Measurements from ENCODE around the gene CCNO.

Gene CCNO

DNA sequence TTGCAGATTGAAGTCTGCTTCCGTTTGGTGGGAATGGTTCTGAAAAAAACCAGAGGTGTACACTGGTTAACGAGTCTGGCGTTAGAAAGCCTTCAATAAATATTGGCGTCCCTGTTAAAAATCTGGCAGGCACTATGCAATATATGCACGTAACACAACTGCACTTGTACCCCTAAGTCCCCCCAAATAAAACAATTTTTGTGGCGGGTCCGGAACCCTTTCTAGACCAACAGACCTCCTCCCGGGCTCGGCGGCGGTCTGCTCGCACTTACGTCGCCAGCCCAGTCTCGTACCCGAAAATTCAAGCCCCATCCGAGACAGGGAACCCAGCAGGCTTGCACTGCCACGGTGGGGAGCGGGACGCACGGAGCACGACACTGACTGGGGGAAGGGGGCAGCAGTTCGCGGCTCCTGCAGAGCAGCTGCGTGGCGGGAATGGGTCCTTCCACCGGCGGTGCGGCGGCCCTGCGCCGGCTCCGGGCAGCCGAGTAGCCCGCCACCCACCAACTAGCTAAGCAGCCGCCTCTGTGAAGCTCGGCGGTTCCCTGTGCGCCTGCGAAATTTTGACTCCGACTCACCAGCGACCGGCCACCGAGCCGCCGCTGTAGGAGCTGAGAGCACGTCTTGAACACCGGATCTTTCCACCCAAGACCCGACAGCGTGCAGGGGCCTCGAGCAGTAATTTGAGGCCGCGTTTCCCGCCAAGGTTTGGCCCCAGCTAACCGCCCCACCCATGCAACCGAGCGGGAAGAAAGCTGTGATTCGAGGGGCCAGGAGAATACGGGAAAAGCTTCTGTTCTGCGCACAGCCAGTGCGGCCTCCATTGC, 10.2 kb downstream of the CCNO start:
- no peak for FAIRE-seq

DNA sequence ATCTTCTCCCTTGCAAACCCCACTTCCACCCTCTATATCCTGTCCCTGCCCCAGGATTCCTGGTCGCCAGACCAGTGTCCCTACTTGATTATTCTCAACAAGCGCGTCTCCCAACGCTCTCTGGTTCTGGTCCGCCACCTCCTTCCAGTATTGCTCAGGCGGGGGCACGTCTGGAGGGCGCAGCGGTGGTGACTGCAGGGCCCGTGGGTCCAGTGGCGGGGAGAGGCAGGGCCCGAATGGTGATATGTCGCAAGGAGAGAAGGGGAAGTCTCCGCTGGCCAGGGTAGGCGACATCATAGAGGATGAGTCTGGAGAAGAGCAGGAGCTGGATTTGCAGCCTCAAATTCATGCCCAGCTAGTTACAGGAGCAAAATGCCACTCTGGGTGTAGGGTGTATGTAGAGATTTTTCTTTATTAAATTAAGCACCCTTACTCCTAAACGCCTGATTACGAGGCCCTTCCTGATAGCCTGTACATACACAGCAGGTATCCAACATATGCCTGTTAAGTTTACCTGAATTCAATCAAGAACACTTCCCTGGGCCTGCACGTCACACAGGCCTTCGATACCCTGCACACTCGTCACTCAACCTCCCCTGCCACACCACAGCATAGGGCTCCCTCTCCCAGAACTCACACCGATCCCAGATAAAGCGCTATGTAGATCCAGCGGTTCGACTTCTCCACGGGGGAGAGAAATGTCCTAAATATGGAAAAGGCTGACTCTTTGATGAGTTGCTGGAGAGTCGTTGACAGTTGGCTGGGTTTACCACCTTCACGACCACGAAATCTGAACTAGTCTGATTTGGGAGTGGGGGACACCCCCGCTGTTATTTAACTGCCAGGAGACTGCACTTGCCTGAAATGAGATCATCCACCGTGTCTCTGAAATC, 11.1 kb downstream of the CCNO start:
- FAIRE-seq, result no peak

DNA sequence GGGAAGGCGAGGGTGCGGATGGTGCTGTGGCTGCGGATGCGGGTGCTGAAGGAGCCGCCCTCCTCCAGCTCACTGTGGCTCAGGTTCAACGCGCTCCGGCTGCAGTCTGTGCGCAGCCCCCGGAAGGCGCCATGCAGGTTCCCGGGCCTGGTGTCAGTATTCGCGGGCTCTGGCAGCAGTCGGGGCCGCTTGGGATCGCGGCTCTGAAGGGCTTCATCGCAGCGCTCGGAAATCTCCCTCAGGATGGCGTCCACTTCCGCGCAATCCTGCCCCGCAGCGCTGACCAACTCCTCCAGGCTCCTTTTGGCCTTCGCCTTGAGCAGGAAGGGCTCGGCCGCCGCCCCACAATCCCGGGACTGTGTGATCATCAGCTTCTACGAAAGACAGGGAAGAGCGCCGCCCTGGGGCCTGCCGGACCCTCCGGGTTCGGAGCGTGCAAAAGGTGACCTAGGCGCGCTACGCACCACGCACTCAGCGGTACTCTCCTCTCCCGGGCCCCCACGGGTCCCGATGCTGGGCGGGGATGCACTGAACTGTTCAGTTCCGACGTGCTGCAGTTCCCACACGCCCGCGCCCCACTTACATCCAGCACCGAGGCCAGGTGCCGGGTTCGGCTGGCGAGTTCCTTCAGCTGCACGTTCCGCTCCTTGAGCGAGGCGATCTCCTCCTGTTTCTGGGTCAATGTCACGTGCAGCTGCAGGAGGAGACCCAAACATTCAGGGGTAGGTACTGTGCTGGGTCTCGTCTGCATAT, 12.8 kb downstream of the CCNO start:
- no peak for FAIRE-seq

DNA sequence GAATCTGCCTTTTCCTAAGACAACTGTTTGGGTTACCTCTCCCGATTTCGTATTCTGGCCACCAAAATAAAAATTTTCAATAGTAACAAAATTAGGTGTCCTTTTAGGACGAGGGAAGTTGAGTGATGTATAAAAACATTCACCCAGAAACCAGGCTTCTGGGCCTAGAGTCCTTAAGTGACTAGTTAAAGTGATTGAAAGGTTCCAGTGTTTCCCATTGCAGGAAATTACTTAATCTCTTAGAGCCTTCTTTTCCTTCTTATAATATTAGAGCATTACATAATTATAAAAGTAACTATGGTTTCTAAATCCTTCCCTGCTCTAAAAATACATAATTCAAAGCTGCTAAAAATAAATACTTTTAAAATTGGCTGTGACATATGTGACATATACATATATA, 13.6 kb downstream of the CCNO start:
- no peak for FAIRE-seq

DNA sequence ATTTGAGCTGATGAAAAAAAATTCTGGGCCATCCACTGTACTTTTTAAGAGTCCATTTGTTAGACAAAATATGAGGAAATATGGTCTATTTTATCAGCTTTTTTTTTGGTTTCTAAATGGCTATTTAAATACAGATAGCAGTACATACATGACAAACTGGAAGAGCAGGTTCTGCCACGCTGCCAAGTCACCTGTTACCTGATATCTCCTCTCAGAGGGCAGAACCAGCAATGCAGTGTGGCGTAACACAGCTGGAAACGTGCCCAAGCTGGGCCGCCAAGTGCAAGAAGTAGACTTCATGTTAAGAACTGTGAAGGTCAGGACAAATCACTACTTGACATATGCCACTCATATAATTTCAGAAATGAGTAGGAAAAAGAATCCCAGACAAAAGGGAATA, 14.4 kb downstream of the CCNO start:
- no peak for FAIRE-seq

DNA sequence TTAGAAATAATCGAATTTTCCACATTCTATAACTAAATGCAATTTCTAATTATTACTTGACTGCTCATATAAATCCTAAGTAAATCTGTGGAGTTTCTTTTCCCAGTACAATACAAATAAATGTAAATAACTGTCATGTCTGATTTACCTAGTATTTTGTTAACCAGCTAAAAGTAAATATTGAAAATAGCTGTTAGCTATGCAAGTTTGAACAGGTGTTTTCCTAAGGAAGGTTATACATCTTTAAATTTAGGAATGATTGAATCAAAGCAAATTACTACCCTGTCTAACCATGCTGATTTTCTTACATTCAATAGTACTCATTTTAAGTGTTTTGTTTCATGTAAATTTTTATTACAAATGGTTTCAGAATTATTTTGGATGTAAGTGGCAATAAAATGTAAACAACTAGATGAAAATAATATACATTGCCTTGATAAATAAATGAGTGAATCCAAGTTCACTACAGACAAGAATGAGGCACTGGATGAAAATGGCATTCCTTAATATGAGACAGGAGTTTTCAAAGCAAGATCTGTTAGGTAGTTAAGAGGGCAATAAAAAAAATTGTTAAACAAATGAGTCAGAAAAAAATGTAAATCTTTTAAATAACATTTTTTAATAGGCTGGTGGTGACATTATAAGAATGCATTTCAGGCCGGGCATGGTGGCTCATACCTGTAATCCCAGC, 22.1 kb downstream of the CCNO start:
- no peak for FAIRE-seq

DNA sequence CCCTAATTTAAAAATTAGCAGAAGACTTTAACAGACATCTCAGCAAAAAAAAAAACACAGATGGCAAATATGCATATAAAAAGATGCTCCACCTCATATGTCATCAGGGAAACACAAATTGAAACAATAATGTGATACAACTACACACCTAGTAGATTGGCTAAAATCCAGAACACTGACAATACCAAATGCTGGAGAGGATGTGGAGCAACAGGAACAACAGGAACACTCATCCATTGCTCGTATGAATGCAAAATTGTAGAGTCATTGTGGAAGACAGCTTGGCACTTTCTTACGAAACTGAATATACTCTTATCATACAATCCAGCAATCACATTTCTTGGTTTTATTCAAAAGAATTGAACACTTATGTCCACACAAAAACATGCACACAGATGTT, 28.4 kb downstream of the CCNO start:
- no peak for FAIRE-seq

DNA sequence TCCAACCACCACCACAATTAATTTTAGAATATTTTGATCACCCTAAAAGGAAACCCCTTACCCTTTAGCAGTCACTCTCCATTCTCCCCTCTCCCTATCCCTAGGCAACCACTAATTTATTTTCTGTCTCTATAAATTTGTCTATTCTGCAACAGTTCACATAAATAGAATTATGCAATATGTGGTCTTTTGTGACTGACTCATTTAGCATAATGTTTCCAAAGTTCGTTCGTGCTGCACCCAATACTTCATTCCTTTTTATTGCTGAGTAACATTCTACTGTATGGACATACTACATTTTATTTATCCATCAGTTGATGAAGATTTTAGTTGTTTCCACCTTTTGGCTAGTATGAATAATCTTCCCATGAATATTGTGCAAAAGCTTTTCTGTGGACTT, 42.2 kb downstream of the CCNO start:
- no peak for FAIRE-seq

DNA sequence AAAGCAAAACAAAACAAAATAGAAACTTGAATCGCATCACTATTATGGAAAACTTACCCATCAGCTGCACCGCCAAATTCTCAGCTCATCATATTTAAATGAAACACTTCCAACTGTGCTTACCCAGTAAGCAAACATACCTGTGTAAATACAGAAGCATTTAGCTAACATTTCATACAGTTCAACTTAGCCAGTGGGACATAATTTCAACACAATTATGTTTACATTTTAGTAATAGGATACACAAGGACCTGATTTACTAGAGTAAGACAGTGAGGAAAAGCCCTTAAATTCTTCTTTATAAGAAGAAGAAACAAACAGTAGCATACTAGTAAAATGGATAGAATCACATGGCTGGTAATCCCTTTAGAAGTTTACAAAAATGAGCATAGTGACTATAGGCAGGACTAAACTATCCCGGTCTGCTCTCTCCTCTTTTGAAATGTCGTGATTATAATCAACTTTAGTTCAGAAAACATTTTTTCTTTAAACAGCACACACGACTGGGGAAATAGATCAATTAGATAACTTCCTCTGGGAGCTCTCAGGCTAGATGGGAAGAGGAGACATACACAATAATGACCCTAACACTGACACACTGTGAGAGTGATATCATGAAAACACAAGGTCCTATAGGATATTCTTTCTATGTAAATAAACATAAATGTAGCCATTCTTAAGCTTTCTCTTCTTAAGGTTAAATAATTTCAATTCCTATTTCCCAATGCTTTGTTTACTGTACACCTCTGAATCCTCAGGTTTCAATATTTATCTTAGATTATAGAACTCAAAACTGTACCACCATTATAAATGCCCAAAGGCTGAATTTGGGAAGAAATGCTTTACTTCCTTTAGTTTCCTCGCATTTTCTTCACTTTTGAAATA, 44.5 kb downstream of the CCNO start:
- FAIRE-seq, result no peak

DNA sequence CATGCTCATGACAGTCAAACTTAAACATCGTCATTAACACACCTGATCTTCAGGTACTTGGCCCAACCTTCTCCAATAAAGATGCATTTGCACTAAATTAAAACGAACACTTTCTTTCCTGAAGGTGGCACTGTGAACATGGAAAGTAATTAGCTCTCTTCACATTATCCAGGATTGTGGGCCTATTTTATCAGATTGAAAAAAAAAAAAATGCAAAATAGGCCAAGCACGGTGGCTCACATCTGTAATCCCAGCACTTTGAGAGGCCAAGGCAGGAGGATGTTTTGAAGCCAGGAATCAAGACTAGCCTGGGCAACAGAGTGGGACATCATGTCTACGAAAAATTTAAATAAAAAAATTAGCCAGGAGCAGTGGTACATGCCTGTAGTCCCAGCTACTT, 46.0 kb downstream of the CCNO start:
- no peak for FAIRE-seq
